Astrocyte (in vitro differentiated cells and primary cell): ENCODE results near the gene TSEN2. TPM values are rescaled to one million over a fixed set of nuclear protein-coding genes. Genes with fewer than 3 reads are reported as not detected.

ENCODE experiments used
- DNase-seq: peaks from one replicate; pipeline ENCODE4 v3.0.0-alpha.2; 2010; ENCODE audit warnings: low read depth
- FAIRE-seq: peaks from 2 replicates; lab custom pipeline; 2011; peaks lifted over from hg19 to GRCh38; lab: Jason Lieb, UNC
- H2AFZ ChIP-seq: 2 replicates; pipeline ENCODE4 v1.6.0; 2012; ENCODE audit warnings: low read depth, low read length, inconsistent platforms
- H3K27ac ChIP-seq: 2 replicates; pipeline ENCODE4 v1.5.1; 2011; ENCODE audit warnings: low read depth, low read length, inconsistent platforms
- H3K27me3 ChIP-seq: 2 replicates; pipeline ENCODE4 v1.6.0; 2011; ENCODE audit warnings: low read length, inconsistent platforms; ENCODE audit not compliant: insufficient read depth
- H3K36me3 ChIP-seq: 2 replicates; pipeline ENCODE4 v1.5.1; 2011; ENCODE audit warnings: low read length, inconsistent platforms; ENCODE audit not compliant: insufficient read depth
- H3K4me1 ChIP-seq: 2 replicates; pipeline ENCODE4 v1.5.1; 2011; ENCODE audit warnings: low read length, inconsistent platforms; ENCODE audit not compliant: insufficient read depth
- H3K4me2 ChIP-seq: 2 replicates; pipeline ENCODE4 v1.6.0; 2012; ENCODE audit warnings: low read length, inconsistent platforms
- H3K4me3 ChIP-seq: 2 replicates; pipeline ENCODE4 v1.5.1; 2011; ENCODE audit warnings: low read depth, mild to moderate bottlenecking, low read length, inconsistent platforms; ENCODE audit not compliant: insufficient read depth
- H3K79me2 ChIP-seq: 2 replicates; pipeline ENCODE4 v1.6.0; 2012; ENCODE audit warnings: mild to moderate bottlenecking, low read length, inconsistent platforms; ENCODE audit not compliant: insufficient read depth
- H3K9ac ChIP-seq: 2 replicates; pipeline ENCODE4 v1.6.0; 2012; ENCODE audit warnings: mild to moderate bottlenecking, low read length, inconsistent platforms
- H3K9me3 ChIP-seq: 2 replicates; pipeline ENCODE4 v1.5.1; 2012; ENCODE audit warnings: low read depth, mild to moderate bottlenecking, low read length, inconsistent platforms; ENCODE audit not compliant: insufficient read depth
- H4K20me1 ChIP-seq: 2 replicates; pipeline ENCODE4 v1.6.0; 2012; ENCODE audit warnings: low read length, inconsistent platforms; ENCODE audit not compliant: insufficient read depth
- H3K27ac Mint-ChIP-seq: one replicate; pipeline ENCODE4 v1.8.0; 2021; ENCODE audit warnings: mild to moderate bottlenecking, mixed read lengths; ENCODE audit not compliant: unreplicated experiment
- H3K27me3 Mint-ChIP-seq: one replicate; pipeline ENCODE4 v1.8.0; 2021; ENCODE audit warnings: low read depth, mixed read lengths; ENCODE audit not compliant: unreplicated experiment
- H3K36me3 Mint-ChIP-seq: one replicate; pipeline ENCODE4 v1.8.0; 2021; ENCODE audit warnings: low read depth, mixed read lengths; ENCODE audit not compliant: unreplicated experiment
- H3K4me1 Mint-ChIP-seq: one replicate; pipeline ENCODE4 v1.8.0; 2021; ENCODE audit warnings: low read depth, mixed read lengths; ENCODE audit not compliant: unreplicated experiment
- H3K4me3 Mint-ChIP-seq: one replicate; pipeline ENCODE4 v1.8.0; 2021; ENCODE audit warnings: mild to moderate bottlenecking, moderate library complexity, mixed read lengths; ENCODE audit not compliant: unreplicated experiment
- H3K9me3 Mint-ChIP-seq: one replicate; pipeline ENCODE4 v1.8.0; 2021; ENCODE audit warnings: mild to moderate bottlenecking, mixed read lengths; ENCODE audit not compliant: unreplicated experiment
- CTCF ChIP-seq: IDR thresholded peaks from 2 replicates; pipeline ENCODE4 v1.5.1; 2011; ENCODE audit warnings: low read depth, mild to moderate bottlenecking, inconsistent platforms, low read length, moderate library complexity; ENCODE audit not compliant: insufficient read depth
- EZH2 ChIP-seq: IDR thresholded peaks from 2 replicates; pipeline ENCODE4 v1.6.1; 2012; ENCODE audit warnings: mild to moderate bottlenecking, low read length, inconsistent platforms; ENCODE audit not compliant: insufficient read depth
- total RNA-seq: library from RNA; stranded (reverse); gene quantifications from 2 replicates; pipeline ENCODE4 v1.2.1, GENCODE V29; 2021

The TSEN2 gene
- total RNA-seq, 1 donor from 2014 or later = 9.7 TPM

GRCh38 chr3:12458901-12459300 lies 25.4 kb upstream of the TSEN2 start:
- Histone ChIP-seq H4K20me1 (no peaks in the 10 kb centered on the region), H3K4me2 (no peak overlapping the region), H3K27me3 (no peaks in the 10 kb centered on the region), H2AFZ (no peak overlapping the region), H3K4me3 (no peak overlapping the region), H3K4me1 (peaks cover 9% of the 10 kb centered on the region), H3K9ac (no peak overlapping the region), H3K36me3 (no peaks in the 10 kb centered on the region), H3K9me3 (no peaks in the 10 kb centered on the region), H3K79me2 (no peaks in the 10 kb centered on the region), H3K27ac (no peak overlapping the region)
- TF ChIP-seq CTCF (no peak), EZH2 (no peak)
- H3K27me3 Mint-ChIP-seq = peaks cover 17% of the 10 kb centered on the region
- peaks cover 1% of the 10 kb centered on the region for H3K36me3 Mint-ChIP-seq
- DNase-seq = no peak
- peaks cover 5% of the 10 kb centered on the region for H3K9me3 Mint-ChIP-seq
- peaks cover 2% of the 10 kb centered on the region for H3K4me1 Mint-ChIP-seq
- no peak for FAIRE-seq
- no peak overlapping the region for H3K27ac Mint-ChIP-seq
- no peak overlapping the region for H3K4me3 Mint-ChIP-seq

DNA sequence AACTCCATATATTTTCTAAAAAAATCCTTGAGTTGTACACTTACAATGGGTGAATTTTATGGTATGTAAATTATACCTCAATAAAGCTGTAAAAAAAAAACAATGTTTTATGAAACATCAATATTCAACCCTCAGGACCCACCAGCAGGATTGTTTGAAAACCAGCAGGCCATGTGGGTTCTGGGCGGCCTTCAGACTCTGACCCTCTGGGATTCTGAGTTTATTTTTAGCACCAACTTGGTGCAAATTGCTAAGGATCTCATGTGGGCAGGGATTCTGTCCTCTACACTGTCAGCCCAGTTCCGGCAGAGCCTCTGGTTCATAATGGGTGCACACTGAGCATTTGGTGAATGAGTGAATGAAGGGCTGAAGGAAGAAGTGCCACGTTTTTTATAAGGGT lies 24.2 kb upstream of the TSEN2 start:
- H3K4me1 Mint-ChIP-seq = peaks cover 2% of the 10 kb centered on the region
- peaks cover 23% of the 10 kb centered on the region for H3K27me3 Mint-ChIP-seq
- H3K4me2 ChIP-seq = no peak overlapping the region
- no peaks in the 10 kb centered on the region for H3K9me3 ChIP-seq
- TF ChIP-seq CTCF (no peak), EZH2 (no peak)
- no peaks in the 10 kb centered on the region for H3K4me1 ChIP-seq
- no peak overlapping the region for H3K9ac ChIP-seq
- no peak overlapping the region for H3K27ac Mint-ChIP-seq
- H3K9me3 Mint-ChIP-seq = peaks cover 5% of the 10 kb centered on the region
- no peaks in the 10 kb centered on the region for H3K27me3 ChIP-seq
- peaks cover 2% of the 10 kb centered on the region for H3K36me3 Mint-ChIP-seq
- H2AFZ ChIP-seq = no peak overlapping the region
- H3K36me3 ChIP-seq = no peaks in the 10 kb centered on the region
- no peak overlapping the region for H3K4me3 Mint-ChIP-seq
- H3K79me2 ChIP-seq = no peaks in the 10 kb centered on the region
- H3K4me3 ChIP-seq = no peak overlapping the region
- FAIRE-seq = no peak
- no peak for DNase-seq
- no peaks in the 10 kb centered on the region for H4K20me1 ChIP-seq
- H3K27ac ChIP-seq = no peak overlapping the region

DNA sequence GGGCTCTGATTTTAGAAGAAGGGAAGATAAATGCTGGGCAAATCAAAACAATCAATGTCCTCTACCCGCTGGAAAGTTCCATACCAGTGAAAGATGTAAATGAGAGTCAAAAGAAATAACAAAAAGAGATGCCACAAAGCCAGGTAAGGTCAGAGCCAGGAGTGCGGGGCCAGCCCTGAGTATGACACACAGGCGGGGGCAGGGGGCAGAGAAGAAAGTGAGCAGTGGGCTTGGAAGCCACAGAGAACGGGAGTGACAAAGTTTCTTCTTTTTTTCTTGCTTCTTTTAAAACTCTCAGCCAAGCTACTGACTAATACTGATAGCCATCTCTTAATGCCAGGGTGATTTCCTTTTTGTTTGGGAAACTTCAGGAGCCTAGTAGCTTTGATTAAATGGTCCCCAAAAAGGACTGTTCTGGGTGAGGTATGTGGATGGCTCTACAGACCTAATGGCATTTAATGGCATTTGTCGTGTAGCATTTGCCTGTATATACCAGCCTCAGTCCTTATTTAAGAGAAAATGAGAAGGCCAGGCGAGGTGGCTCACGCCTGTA lies 23.1 kb upstream of the TSEN2 start:
- Histone ChIP-seq H3K9me3 (no peaks in the 10 kb centered on the region), H3K36me3 (no peaks in the 10 kb centered on the region), H3K4me2 (no peak overlapping the region), H3K79me2 (no peaks in the 10 kb centered on the region), H3K9ac (no peak overlapping the region), H3K4me3 (no peak overlapping the region), H2AFZ (no peak overlapping the region), H3K27me3 (no peaks in the 10 kb centered on the region), H3K4me1 (no peaks in the 10 kb centered on the region), H4K20me1 (no peaks in the 10 kb centered on the region), H3K27ac (no peak overlapping the region)
- TF ChIP-seq EZH2 = no peak
- TF ChIP-seq CTCF = no peak
- H3K4me1 Mint-ChIP-seq = peaks cover 2% of the 10 kb centered on the region
- H3K27me3 Mint-ChIP-seq = peaks cover 25% of the 10 kb centered on the region
- FAIRE-seq (no peak), DNase-seq (no peak)
- no peak overlapping the region for H3K4me3 Mint-ChIP-seq
- H3K27ac Mint-ChIP-seq = no peak overlapping the region
- H3K9me3 Mint-ChIP-seq = peaks cover 5% of the 10 kb centered on the region
- peaks cover 2% of the 10 kb centered on the region for H3K36me3 Mint-ChIP-seq
